ENCODE results near the gene METTL2A.

- no peak for TF ChIP-seq CTCF (conservative IDR thresholded peaks at IDR 0.05)
- TF ChIP-seq EZH2 (IDR thresholded peaks at IDR 0.05; ENCODE audit: low read depth), result no peak
These were observed 30.8 kb upstream of the METTL2A start for GRCh38 chr17:62392908-62393307.
